Hepatocyte (in vitro differentiated cells): ENCODE measurements around the gene KNDC1.

Source experiments
- CTCF ChIP-seq: fragments of 200-600 bp; sonication (generic); IDR thresholded peaks from 2 replicates; pipeline ENCODE4 v1.5.1; 2016; ENCODE audit warnings: antibody characterized with exemption, mild to moderate bottlenecking; ENCODE audit not compliant: poor library complexity
- EZH2 ChIP-seq: fragments of 200-600 bp; sonication (generic); IDR thresholded peaks from 2 replicates; pipeline ENCODE4 v1.6.1; 2016; ENCODE audit warnings: antibody characterized with exemption, mild to moderate bottlenecking, borderline replicate concordance
- EZH2phosphoT487 ChIP-seq: fragments of 200-600 bp; sonication (generic); IDR thresholded peaks from one replicate; pipeline ENCODE4 v1.6.1; 2018; ENCODE audit warnings: antibody characterized with exemption, mild to moderate bottlenecking, low read depth, moderate library complexity; ENCODE audit not compliant: unreplicated experiment, severe bottlenecking

- TF ChIP-seq CTCF (no peak), EZH2 (no peak), EZH2phosphoT487 (no peak)
Measured at GRCh38 chr10:133179651-133180050, 19.6 kb downstream of the KNDC1 start.
